Activated naive CD4-positive, alpha-beta T cell treated with anti-CD3 and anti-CD28 coated beads, Interleukin-2, amount 50 U/mL, for 24 hours (primary cell): ENCODE data around the gene ETDB.
"Not testable (repeated sequence)": the region's sequence is repeated elsewhere in the genome, so short reads cannot be mapped to it uniquely, and the experiment has no call there.

Experiments
- H3K27ac Mint-ChIP-seq: one replicate; pipeline ENCODE4 v1.8.0; 2021; ENCODE audit warnings: mild to moderate bottlenecking, mixed read lengths
- H3K27me3 Mint-ChIP-seq: one replicate; pipeline ENCODE4 v1.8.0; 2021; ENCODE audit warnings: mixed read lengths
- H3K36me3 Mint-ChIP-seq: one replicate; pipeline ENCODE4 v1.8.0; 2021; ENCODE audit warnings: mixed read lengths
- H3K4me1 Mint-ChIP-seq: one replicate; pipeline ENCODE4 v1.8.0; 2021; ENCODE audit warnings: mixed read lengths
- H3K4me3 Mint-ChIP-seq: one replicate; pipeline ENCODE4 v1.8.0; 2021; ENCODE audit warnings: mild to moderate bottlenecking, mixed read lengths
- H3K9me3 Mint-ChIP-seq: one replicate; pipeline ENCODE4 v1.8.0; 2021; ENCODE audit warnings: mixed read lengths

Gene ETDB

DNA sequence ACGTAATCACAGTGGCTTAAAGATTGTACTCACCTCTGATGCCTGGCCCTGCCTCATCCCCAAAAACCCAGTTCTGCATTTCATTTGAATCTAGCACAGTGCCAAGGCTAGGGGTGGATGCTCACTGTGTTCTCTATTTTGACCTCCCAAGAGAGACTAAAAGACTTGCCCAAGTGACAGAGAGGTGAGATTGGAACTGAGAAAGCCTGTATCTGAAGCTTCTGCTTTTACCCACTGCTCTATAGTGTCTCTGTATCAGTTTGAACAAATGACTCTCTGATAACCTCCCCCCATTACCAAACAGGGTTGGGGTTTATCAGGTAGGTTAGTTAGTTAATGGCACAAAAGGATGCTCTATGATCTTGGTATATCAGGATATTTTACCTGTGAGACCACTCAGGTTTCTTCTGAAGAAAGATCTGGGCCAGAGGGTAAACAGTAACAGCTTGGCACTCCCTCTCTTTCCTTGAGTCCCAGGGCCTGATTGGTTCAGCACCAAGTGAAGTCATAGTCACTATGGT is at the start of gene ETDB:
Gene ETDB (minus strand): TSS at position 471 of the 521 bp plus-strand sequence. CDS start 1,265 bp downstream, outside the sequence.
- H3K27ac Mint-ChIP-seq, H3K4me1 Mint-ChIP-seq, H3K27me3 Mint-ChIP-seq, H3K36me3 Mint-ChIP-seq, H3K4me3 Mint-ChIP-seq, H3K9me3 Mint-ChIP-seq: not testable (repeated sequence)

DNA sequence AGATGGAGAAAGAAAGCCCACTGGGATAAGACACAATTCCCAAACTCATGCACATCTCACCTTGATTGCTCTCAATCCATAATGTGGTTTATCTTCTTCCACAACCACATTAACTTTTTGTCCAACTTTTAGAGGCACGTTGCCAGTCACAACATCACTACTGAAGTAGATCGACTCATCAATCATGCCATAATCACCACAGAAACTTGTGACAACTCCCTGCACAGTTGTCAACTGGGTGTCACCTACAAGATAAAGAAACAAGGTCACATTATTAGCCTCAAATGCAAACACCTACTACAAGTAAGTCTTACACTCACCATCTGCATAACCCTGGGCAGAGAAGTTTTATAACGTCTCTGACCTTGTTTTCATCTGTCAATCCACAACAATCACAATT is 49.2 kb upstream of the ETDB start:
- not testable (repeated sequence) for H3K4me3 Mint-ChIP-seq

GRCh38 chrX:135168486-135168885 is 48.2 kb upstream of the ETDB start:
- Mint-ChIP-seq H3K27ac (no peak overlapping the region), H3K4me3 (no peak overlapping the region)

More for the DNA sequence above, 49.2 kb upstream of the ETDB start:
- not testable (repeated sequence) for H3K36me3 Mint-ChIP-seq, H3K9me3 Mint-ChIP-seq, H3K27me3 Mint-ChIP-seq, H3K4me1 Mint-ChIP-seq, H3K27ac Mint-ChIP-seq

DNA sequence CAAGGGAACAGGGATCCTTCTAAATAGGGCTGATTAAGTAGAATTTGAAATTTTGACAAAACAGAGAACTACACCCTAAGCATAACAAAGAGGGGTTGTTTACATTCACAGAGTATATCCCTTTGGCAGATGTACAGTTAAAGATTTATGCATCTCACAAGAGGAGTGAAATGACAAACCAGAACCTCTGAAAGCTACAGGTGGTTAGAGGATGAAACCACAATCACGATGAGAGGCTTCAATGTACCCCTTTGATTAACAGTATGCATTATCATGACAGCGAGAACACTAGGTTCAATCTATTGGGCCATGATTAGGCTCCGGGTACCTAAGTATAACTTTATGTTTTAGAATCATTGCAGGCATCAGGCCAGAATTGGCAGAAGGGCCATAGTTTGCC is 34.4 kb upstream of the ETDB start:
- H3K27ac Mint-ChIP-seq, H3K27me3 Mint-ChIP-seq, H3K36me3 Mint-ChIP-seq, H3K4me3 Mint-ChIP-seq, H3K9me3 Mint-ChIP-seq, H3K4me1 Mint-ChIP-seq: not testable (repeated sequence)

More at GRCh38 chrX:135168486-135168885, 48.2 kb upstream of the ETDB start:
- no peaks in the 10 kb centered on the region for H3K9me3 Mint-ChIP-seq
- no peaks in the 10 kb centered on the region for H3K4me1 Mint-ChIP-seq
- H3K27me3 Mint-ChIP-seq, result peaks cover 2% of the 10 kb centered on the region
- no peaks in the 10 kb centered on the region for H3K36me3 Mint-ChIP-seq

- H3K4me1 Mint-ChIP-seq, H3K36me3 Mint-ChIP-seq, H3K27me3 Mint-ChIP-seq, H3K27ac Mint-ChIP-seq, H3K4me3 Mint-ChIP-seq, H3K9me3 Mint-ChIP-seq: not testable (repeated sequence)
Observed at GRCh38 chrX:135126145-135126544, 5.8 kb upstream of the ETDB start.

DNA sequence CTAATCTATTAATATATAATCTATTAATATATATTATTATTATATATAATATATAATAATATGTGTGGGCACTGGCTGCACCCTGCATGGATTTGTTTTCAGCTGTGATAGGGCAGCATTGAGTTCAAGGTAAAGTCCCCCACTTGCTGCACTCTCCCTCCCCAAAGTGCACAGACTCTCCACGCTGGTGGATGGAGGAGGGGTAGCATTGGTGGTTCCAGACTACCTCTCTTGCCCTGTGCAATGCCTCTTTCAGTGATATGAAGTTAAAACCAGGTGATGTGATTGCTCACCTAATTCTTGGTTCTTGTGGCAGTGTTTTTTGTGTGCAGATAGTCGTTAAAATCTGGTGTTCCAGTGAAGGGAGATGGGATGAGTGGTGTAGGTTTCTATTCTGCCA is 4.3 kb downstream of the ETDB start:
- H3K9me3 Mint-ChIP-seq, H3K4me3 Mint-ChIP-seq, H3K27ac Mint-ChIP-seq, H3K4me1 Mint-ChIP-seq, H3K36me3 Mint-ChIP-seq, H3K27me3 Mint-ChIP-seq: not testable (repeated sequence)

- Mint-ChIP-seq H3K4me1 (no peaks in the 10 kb centered on the region), H3K27me3 (peaks cover 1% of the 10 kb centered on the region), H3K27ac (no peak overlapping the region), H3K36me3 (no peaks in the 10 kb centered on the region), H3K9me3 (no peaks in the 10 kb centered on the region), H3K4me3 (no peak overlapping the region)
Observed at GRCh38 chrX:135114392-135114791, 5.9 kb downstream of the ETDB start.

- H3K4me1 Mint-ChIP-seq, result no peaks in the 10 kb centered on the region
- H3K27ac Mint-ChIP-seq, result no peak overlapping the region
- no peaks in the 10 kb centered on the region for H3K9me3 Mint-ChIP-seq
- no peaks in the 10 kb centered on the region for H3K36me3 Mint-ChIP-seq
- peaks cover 9% of the 10 kb centered on the region for H3K27me3 Mint-ChIP-seq
- no peak overlapping the region for H3K4me3 Mint-ChIP-seq
Observed at GRCh38 chrX:135112743-135113142, 7.6 kb downstream of the ETDB start.

DNA sequence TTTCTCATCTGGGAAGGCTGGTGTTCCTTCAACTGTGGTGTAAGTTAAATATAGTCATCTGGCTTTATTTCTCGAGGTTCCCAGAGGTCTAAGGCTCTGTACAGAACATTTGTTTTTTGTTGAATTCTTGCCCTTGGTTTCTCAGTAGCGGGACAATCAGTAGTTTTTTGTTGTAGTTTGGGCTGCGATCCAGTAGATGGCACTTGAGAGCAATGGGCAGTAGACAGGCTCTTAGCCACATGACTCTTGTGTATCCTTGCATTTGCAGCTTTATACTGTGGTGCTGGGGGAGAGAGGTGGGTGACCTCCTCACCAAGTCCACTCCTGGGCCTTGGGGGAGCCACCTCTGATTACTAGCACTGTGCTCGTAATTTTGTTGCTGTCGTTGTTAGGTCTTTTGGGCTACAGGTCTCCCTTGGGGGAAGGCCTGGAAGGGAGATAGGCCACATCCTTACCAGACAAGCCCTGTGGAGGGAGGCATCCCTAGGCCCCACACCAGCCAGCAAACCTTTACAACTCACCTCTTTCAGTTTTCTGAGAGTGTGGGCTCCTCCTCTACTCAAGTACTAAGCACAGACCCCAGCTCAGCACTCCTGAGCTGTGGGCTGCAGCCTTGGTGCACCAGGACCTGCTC is 8.1 kb downstream of the ETDB start:
- Mint-ChIP-seq H3K27me3 (peaks cover 9% of the 10 kb centered on the region), H3K36me3 (no peaks in the 10 kb centered on the region), H3K9me3 (no peaks in the 10 kb centered on the region), H3K4me1 (no peaks in the 10 kb centered on the region), H3K27ac (no peak overlapping the region), H3K4me3 (no peak overlapping the region)

DNA sequence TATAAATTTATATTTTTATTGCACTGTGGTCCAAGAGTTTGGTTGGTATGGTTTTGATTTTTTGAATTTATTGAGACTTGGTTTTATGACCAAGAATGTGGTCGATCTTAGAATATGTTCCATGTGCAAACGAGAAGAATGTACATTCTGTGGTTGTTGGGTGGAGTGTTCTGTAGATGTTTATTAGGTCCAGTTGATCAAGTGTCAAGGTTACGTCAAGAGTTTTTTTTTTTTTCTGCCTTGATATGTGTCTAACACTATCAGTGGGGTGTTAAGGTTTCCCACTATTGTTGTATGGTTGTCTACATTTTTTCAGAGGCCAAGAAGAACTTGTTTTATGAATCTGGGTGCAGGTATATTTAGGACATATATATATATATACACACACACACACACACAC is 10.8 kb downstream of the ETDB start:
- Mint-ChIP-seq H3K4me3 (no peak overlapping the region), H3K27me3 (peaks cover 12% of the 10 kb centered on the region), H3K36me3 (no peaks in the 10 kb centered on the region), H3K27ac (no peak overlapping the region), H3K9me3 (no peaks in the 10 kb centered on the region), H3K4me1 (no peaks in the 10 kb centered on the region)

- no peaks in the 10 kb centered on the region for H3K36me3 Mint-ChIP-seq
- H3K27ac Mint-ChIP-seq, result no peak overlapping the region
- peak overlapping the region; percentile 81 for H3K4me3 Mint-ChIP-seq
- H3K4me1 Mint-ChIP-seq, result peaks cover 8% of the 10 kb centered on the region
- no peaks in the 10 kb centered on the region for H3K9me3 Mint-ChIP-seq
- H3K27me3 Mint-ChIP-seq, result no peaks in the 10 kb centered on the region
Observed at GRCh38 chrX:135099493-135099783, 20.9 kb downstream of the ETDB start.

DNA sequence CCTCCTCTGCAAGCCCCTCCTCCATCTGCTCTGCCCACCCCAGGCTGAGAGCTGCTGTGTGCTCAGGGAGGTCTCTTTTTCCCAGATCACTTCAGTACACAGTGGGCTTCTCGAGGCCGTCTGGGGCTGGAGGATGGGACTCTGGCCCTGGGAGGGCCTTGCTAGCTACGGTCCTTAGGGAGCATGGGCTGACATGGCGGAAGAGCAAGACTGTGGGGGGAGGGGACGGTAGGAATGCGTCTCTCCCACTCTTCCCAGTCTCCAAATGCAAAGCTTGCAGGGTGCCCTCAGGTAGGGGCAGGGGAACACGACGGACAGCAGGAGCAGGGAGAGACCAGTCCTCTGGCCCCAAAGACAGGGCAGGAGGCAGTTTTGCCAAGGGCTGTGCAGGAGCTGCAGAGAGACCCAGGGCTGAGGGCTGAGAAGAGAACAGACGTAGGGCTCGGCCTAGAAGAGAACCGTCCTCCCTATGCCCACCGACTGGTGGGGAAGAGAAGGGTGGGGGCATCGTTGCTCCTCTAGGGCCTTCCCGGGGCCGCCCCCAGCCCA is 23.1 kb downstream of the ETDB start:
- H3K27ac Mint-ChIP-seq, H3K4me1 Mint-ChIP-seq, H3K27me3 Mint-ChIP-seq, H3K9me3 Mint-ChIP-seq, H3K36me3 Mint-ChIP-seq: not testable (repeated sequence)
- peak overlapping the region; percentile 62 for H3K4me3 Mint-ChIP-seq

DNA sequence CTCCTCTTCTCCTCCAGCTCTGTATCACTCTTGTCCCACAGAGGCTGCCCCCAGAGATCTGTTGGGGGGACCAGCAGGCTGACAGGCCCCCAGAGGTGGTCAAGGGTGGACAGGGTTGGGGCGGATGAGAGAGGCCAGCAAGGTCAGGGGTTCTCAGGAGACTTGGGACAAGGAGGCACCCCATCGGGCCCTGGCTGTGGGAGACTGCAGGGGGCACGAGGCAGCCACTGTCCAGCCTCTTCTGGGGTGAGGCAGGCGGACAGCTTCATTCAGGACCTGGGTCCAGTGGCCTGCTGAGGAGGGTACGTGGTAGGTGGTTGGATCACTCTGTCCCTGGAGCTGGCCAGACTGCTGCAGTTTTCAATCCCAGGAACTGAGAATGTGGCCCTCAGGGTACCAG is 24.6 kb downstream of the ETDB start:
- no peak overlapping the region for H3K27ac Mint-ChIP-seq
- H3K4me3 Mint-ChIP-seq, result no peak overlapping the region
- no peaks in the 10 kb centered on the region for H3K9me3 Mint-ChIP-seq
- peaks cover 8% of the 10 kb centered on the region for H3K4me1 Mint-ChIP-seq
- H3K27me3 Mint-ChIP-seq, result no peaks in the 10 kb centered on the region
- no peaks in the 10 kb centered on the region for H3K36me3 Mint-ChIP-seq

- peaks cover 8% of the 10 kb centered on the region for H3K4me1 Mint-ChIP-seq
- no peaks in the 10 kb centered on the region for H3K36me3 Mint-ChIP-seq
- no peak overlapping the region for H3K27ac Mint-ChIP-seq
- H3K27me3 Mint-ChIP-seq, result no peaks in the 10 kb centered on the region
- no peaks in the 10 kb centered on the region for H3K9me3 Mint-ChIP-seq
- H3K4me3 Mint-ChIP-seq, result no peak overlapping the region
Observed at GRCh38 chrX:135094726-135095125, 25.6 kb downstream of the ETDB start.

DNA sequence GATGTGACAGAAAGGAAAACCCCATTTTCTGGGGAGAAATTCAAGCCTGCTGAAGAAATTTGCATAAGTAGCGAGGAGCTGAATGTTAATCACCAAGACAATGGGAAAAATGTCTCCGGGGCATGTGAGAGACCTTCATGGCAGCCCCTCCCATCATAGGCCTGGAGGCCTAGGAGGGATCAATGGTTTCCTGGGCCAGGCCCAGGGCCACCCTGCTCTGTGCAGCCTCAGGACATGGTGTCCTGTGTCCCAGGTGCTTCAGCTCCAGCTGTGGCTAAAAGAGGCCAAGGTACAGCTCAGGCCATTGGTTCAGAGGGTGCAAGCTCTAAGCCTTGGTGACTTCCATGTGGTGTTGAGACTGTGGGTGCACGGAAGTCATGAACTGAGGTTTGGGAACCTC is 31.2 kb downstream of the ETDB start:
- H3K27me3 Mint-ChIP-seq, result no peaks in the 10 kb centered on the region
- no peaks in the 10 kb centered on the region for H3K36me3 Mint-ChIP-seq
- H3K9me3 Mint-ChIP-seq, result no peaks in the 10 kb centered on the region
- no peak overlapping the region for H3K4me3 Mint-ChIP-seq
- H3K4me1 Mint-ChIP-seq, result peaks cover 6% of the 10 kb centered on the region
- no peak overlapping the region for H3K27ac Mint-ChIP-seq

GRCh38 chrX:135087867-135088266 is 32.5 kb downstream of the ETDB start:
- no peaks in the 10 kb centered on the region for H3K9me3 Mint-ChIP-seq
- H3K4me1 Mint-ChIP-seq, result peaks cover 6% of the 10 kb centered on the region
- no peak overlapping the region for H3K4me3 Mint-ChIP-seq
- no peaks in the 10 kb centered on the region for H3K36me3 Mint-ChIP-seq
- no peak overlapping the region for H3K27ac Mint-ChIP-seq
- H3K27me3 Mint-ChIP-seq, result no peaks in the 10 kb centered on the region

DNA sequence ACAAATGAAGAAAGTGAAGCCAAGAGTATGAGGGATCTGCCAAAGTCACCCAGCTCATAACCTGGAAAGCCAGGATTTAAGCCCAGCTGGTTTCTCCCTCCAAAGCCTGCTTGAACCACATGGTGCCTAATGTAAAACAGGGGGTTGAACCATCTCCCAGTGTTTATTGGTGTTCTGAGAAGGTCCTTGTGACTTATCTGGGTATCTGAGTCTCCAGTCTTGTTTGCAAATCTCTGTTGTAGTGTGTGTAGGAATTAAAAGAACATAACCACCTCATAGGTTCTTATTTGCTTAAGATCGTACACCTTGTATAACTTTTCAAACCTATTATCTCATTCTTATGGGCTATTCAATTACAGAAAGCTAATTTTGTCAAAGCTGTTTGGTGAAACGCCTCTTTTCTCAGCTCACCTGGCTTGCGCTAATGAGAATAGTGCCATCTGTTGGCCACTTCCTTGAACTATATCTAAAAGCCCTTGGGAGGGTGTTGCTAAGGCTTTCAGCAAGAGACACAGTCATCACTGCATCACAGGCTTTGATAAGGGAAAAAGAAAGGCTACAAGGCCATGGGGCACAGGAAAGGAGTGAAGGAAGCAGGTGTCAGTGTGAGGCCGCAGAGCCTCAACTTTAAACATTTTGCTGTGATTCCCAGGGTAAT is 34.0 kb downstream of the ETDB start:
- Mint-ChIP-seq H3K4me3 (no peak overlapping the region), H3K4me1 (peaks cover 6% of the 10 kb centered on the region), H3K36me3 (no peaks in the 10 kb centered on the region), H3K27me3 (no peaks in the 10 kb centered on the region), H3K27ac (peak overlapping the region; percentile 19), H3K9me3 (no peaks in the 10 kb centered on the region)
